Pancreas (tissue), 10 donors: ENCODE measurements around the gene HDDC3. TPM values are rescaled to one million over a fixed set of nuclear protein-coding genes. Genes with fewer than 3 reads are reported as not detected.
"Not testable (repeated sequence)": the region's sequence is repeated elsewhere in the genome, so short reads cannot be mapped to it uniquely, and the experiment has no call there.

Experiments
- ATAC-seq, 4 donors: fragments of 200-7000 bp; cut with Tn5 transposase; one replicate each; pipeline versions ENCODE4 v1.8.0 to v1.9.1; 2020; ENCODE audit warnings: mild to moderate bottlenecking in 4 of 4, moderate library complexity in 4 of 4
- DNase-seq, 6 donors: peaks; one replicate each; pipeline ENCODE4 v3.0.0-alpha.2; 2020
- FAIRE-seq: peaks from 2 replicates; lab custom pipeline; 2012; peaks lifted over from hg19 to GRCh38; lab: Jason Lieb, UNC
- H3K27ac ChIP-seq, 4 donors: fragments of 200-600 bp; sonication (generic); 1 replicate in 3 of 4; 2 replicates in 1 of 4; pipeline versions ENCODE4 v1.5.0 to v1.8.0; 2020
- H3K27me3 ChIP-seq, 4 donors: fragments of 200-600 bp; one replicate each; pipeline ENCODE4 v1.8.0; 2021
- H3K36me3 ChIP-seq, 3 donors: fragments of 200-600 bp; sonication (generic) in 1 of 3; one replicate each; pipeline versions ENCODE4 v1.5.0 to v1.8.0; 2020 to 2021
- H3K4me1 ChIP-seq, 3 donors: fragments of 200-600 bp; one replicate each; pipeline ENCODE4 v1.8.0; 2021
- H3K4me3 ChIP-seq, 4 donors: fragments of 200-600 bp; sonication (generic) in 2 of 4; one replicate each; pipeline versions ENCODE4 v1.5.0 to v1.8.0; 2020 to 2021
- H3K9me3 ChIP-seq, 4 donors: fragments of 200-600 bp; one replicate each; pipeline ENCODE4 v1.8.0; 2021
- CTCF ChIP-seq, 4 donors: fragments of 200-600 bp; sonication (generic) in 3 of 4; IDR thresholded peaks; one replicate each; pipeline versions ENCODE4 v1.5.0 to v1.8.0; 2021; ENCODE audit warnings: antibody characterized with exemption in 4 of 4
- WGBS, 2 donors: extraction: QIAGEN DNeasy Blood & Tissue Kit; methylation state at CpG; one replicate each; pipeline ENCODE4 v1.1.7; 2013; 5-methylcytosine and 5-hydroxymethylcytosine counted together
- intact Hi-C, 3 donors: fragments of 100-400 bp; cut with DNase I; formaldehyde crosslinking; loops; one replicate each; pipeline versions ENCODE4 v1.11.1 to v1.14.2; 2022
- polyA plus RNA-seq, 2 donors: library from polyadenylated mRNA; stranded (reverse); fragments of 200-250 nt; gene quantifications; one replicate each; pipeline ENCODE4 v1.2.3, GENCODE V29; 2013
- total RNA-seq, 6 donors: library from RNA; stranded (reverse); fragmentation: NEBNext Ultra II Directional in 4 of 6; extraction: Animal tissue kit (Norgen Biotek cat#: 25700) in 4 of 6; gene quantifications; one replicate each; pipeline versions ENCODE4 v1.2.1 to v1.2.4, GENCODE V29; 2021 to 2023
- donor health status: healthy with polysubstance abuse.
- donor health status: DM: no; HTN: no; CAD: no; lungs with moderate emphysema.
- donor health status: DM: no; HTN: no; CAD: no.
- donor health status: control.
- donor health status: control.
- donor health status: Bipolar disorder and iron deficiency.
- donor health status: DM: yes; HTN: yes; CAD: no.
- donor health status: DM: no; HTN: no; CAD: no.
- donor health status: DM: no; HTN: no; CAD: no.
- donor health status: DM: yes; HTN: yes; CAD: no.

Gene HDDC3
- total and polyA plus RNA-seq, 8 donors, result 10.3 to 20.9 (median 15.0) TPM

GRCh38 chr15:90929246-90930019 is 2.9 kb downstream of the HDDC3 start:
- Histone ChIP-seq H3K27ac (peak overlapping the region; percentile 71 to 96 (median 84)), H3K4me1 (peaks cover 0 to 21% (median 11%) of the 10 kb centered on the region in 3 donors), H3K4me3 (peak overlapping the region; percentile 38 to 84 (median 54)), H3K27me3 (no peaks in the 10 kb centered on the region), H3K36me3 (no peaks in the 10 kb centered on the region), H3K9me3 (no peaks in the 10 kb centered on the region)
- ATAC-seq (no peak), FAIRE-seq (no peak), DNase-seq (peak in 1 of 6 donors; percentile 15)
- 46 to 51% methylated on average over 21 of the region's 21 CpGs for WGBS, 2 donors
- intact Hi-C loops, result no loop called here
- TF ChIP-seq CTCF (IDR thresholded peaks at IDR 0.05), result no peak

GRCh38 chr15:90928106-90928505 is 4.2 kb downstream of the HDDC3 start:
- 95 to 96% methylated on average over 7 of the region's 7 CpGs for WGBS, 2 donors
- intact Hi-C loops, FAIRE-seq, H3K36me3 ChIP-seq, H3K4me3 ChIP-seq, DNase-seq, H3K27me3 ChIP-seq, ATAC-seq, H3K27ac ChIP-seq, H3K9me3 ChIP-seq: not testable (repeated sequence)
- peaks cover 0 to 21% (median 10%) of the 10 kb centered on the region in 3 donors for H3K4me1 ChIP-seq

DNA sequence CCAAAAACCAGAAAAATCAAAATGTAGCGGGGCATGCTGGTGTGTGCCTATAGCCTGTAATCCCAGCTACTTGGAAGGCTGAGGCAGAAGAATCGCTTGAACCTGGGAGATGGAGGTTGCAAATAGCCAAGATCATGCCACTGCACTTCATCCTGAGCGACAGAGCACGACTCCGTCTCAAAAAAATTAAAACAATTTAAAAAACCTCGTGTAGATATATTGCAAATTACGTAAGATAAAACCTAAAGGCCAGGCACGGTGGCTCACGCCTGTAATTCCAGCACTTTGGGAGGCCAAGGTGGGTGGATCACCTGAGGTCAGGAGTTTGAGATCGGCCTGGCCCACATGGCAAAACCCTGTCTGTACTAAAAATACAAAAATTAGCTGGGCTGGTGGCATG is 5.6 kb downstream of the HDDC3 start:
- H3K27ac ChIP-seq, ATAC-seq, H3K4me3 ChIP-seq, H3K36me3 ChIP-seq, FAIRE-seq, intact Hi-C loops, H3K9me3 ChIP-seq, H3K27me3 ChIP-seq: not testable (repeated sequence)
- peak in 1 of 6 donors; percentile 1 for DNase-seq
- 87 to 92% methylated on average over 10 of the region's 10 CpGs for WGBS, 2 donors
- H3K4me1 ChIP-seq, result peaks cover 0 to 21% (median 10%) of the 10 kb centered on the region in 3 donors

GRCh38 chr15:90924375-90924774 is 8.0 kb downstream of the HDDC3 start:
- Histone ChIP-seq H3K4me1 (peaks cover 0 to 9% (median 0%) of the 10 kb centered on the region in 3 donors), H3K36me3 (peaks cover 0 to 20% (median 9%) of the 10 kb centered on the region in 3 donors), H3K27me3 (no peaks in the 10 kb centered on the region), H3K9me3 (no peaks in the 10 kb centered on the region), H3K4me3 (no peak overlapping the region), H3K27ac (no peak overlapping the region)
- FAIRE-seq, result no peak
- WGBS, 2 donors, result 84 to 91% methylated on average over 5 of the region's 5 CpGs
- no peak for ATAC-seq
- no peak for TF ChIP-seq CTCF (IDR thresholded peaks at IDR 0.05)
- DNase-seq, result no peak
- intact Hi-C loops, result no loop called here

DNA sequence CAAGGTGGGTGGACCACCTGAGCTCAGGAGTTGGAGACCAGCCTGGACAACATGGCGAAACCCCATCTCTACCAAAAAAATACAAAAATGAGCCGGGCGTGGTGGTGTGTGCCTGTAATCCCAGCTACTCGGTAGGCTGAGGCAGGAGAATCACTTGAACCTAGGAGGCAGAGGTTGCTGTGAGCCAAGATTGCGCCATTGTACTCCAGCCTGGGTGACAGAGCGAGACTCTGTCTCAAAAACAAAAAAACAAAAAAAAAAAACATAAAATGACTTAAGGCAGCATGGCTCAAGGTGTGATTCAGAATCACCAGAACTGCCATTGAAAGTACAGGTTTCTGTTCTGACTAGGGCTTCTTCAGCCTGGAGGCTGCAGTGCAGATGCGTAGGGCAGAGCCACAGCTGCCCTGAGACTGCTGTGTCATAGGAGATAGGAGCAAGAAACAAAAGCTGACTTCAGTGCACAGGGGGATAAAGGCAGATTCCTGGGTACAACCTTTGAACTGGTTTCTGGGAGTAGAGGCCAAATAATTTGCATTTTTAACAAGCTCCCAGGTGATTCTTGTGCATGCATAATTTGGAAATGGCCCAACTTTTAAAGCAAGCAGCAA is 9.5 kb downstream of the HDDC3 start:
- H3K9me3 ChIP-seq, H3K27ac ChIP-seq, H3K4me1 ChIP-seq, H3K4me3 ChIP-seq, H3K27me3 ChIP-seq, FAIRE-seq, intact Hi-C loops: not testable (repeated sequence)
- H3K36me3 ChIP-seq, result peaks cover 0 to 36% (median 22%) of the 10 kb centered on the region in 3 donors
- WGBS, 2 donors, result 91 to 97% methylated on average over 7 of the region's 7 CpGs
- peak in 1 of 4 donors; percentile 21 for ATAC-seq
- peak in 1 of 6 donors; percentile 4 for DNase-seq

DNA sequence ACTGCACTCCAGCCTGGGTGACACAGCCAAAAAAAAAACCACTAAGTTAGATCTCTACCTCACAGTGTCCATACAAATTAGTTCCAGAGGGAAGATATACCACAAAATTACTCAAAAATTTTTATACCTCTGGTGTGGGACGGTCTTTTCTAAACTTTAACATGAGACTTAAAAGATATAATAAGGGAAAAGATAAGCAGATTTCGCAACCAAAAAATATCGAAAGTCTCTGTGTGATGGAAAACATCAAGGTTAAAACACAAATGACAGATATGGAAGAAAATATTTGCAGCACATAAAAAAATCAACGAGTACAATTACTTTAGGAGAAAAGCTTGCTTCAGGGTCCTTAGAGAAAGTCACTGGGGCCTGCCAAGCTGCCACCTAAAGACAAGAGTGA is 10.5 kb downstream of the HDDC3 start:
- ATAC-seq (no peak), FAIRE-seq (no peak), DNase-seq (no peak)
- Histone ChIP-seq H3K27ac (no peak overlapping the region), H3K4me3 (no peak overlapping the region), H3K9me3 (no peaks in the 10 kb centered on the region), H3K27me3 (no peaks in the 10 kb centered on the region), H3K4me1 (no peaks in the 10 kb centered on the region), H3K36me3 (peaks cover 0 to 45% (median 22%) of the 10 kb centered on the region in 3 donors)
- intact Hi-C loops, result no loop called here
- 48 to 55% methylated on average over 4 of the region's 4 CpGs for WGBS, 2 donors
- TF ChIP-seq CTCF (IDR thresholded peaks at IDR 0.05), result no peak
